Measurements from ENCODE around the gene SIRPG. TPM values are rescaled to one million over a fixed set of nuclear protein-coding genes. Genes with fewer than 3 reads are reported as not detected.

The SIRPG gene
- total RNA-seq, 4 donors from 2014 or later: 2.5 to 26.9 (median 3.8) TPM; not detected in 1

DNA sequence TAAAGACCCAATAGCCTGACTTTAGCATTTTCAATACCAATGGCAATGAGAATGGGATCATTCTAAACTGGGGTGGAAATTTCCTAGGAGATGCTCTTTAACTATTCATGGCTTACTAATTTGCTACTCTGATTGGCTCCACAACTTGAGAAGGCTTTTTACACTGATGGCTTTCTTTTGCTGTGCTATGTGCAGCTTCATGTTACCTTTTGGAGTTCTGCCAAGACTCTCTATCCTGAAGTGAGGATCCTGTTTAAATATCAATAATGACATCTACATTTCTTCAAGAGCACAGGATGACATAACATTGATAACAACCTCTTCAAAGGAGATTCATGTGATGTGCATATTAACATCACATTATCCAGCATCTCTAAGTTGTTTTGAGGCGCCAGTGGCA is 43.4 kb upstream of the SIRPG start:
- no peaks in the 10 kb centered on the region for H3K27me3 ChIP-seq
- H3K4me1 ChIP-seq: no peaks in the 10 kb centered on the region
- no peaks in the 10 kb centered on the region for H3K36me3 ChIP-seq
- in situ Hi-C loops (cut with MboI; ENCODE audit: low pct_ligation_motif_present in 1 of 4, low pct_unique_long_range_greater_than_20kb in 1 of 4, low sequenced_read_pairs in 3 of 4) (no loop called here), intact Hi-C loops (cut with DNase I; ENCODE audit: low total_unique reads) (no loop called here)
- no peak overlapping the region for H3K4me3 ChIP-seq
- no peaks in the 10 kb centered on the region for H3K9me3 ChIP-seq
- no peak overlapping the region for H3K27ac ChIP-seq
- WGBS, 2 donors (ENCODE audit: low coverage in 1 of 2): 80 to 88% methylated on average over 1 of the region's 1 CpG
- no peak for DNase-seq
- TF ChIP-seq POLR2A (IDR thresholded peaks at IDR 0.05): no peak
- TF ChIP-seq POLR2AphosphoS5 (IDR thresholded peaks at IDR 0.05): no peak
- TF ChIP-seq EP300 (IDR thresholded peaks at IDR 0.05; ENCODE audit: low read depth): no peak
- TF ChIP-seq, protein P1, sequence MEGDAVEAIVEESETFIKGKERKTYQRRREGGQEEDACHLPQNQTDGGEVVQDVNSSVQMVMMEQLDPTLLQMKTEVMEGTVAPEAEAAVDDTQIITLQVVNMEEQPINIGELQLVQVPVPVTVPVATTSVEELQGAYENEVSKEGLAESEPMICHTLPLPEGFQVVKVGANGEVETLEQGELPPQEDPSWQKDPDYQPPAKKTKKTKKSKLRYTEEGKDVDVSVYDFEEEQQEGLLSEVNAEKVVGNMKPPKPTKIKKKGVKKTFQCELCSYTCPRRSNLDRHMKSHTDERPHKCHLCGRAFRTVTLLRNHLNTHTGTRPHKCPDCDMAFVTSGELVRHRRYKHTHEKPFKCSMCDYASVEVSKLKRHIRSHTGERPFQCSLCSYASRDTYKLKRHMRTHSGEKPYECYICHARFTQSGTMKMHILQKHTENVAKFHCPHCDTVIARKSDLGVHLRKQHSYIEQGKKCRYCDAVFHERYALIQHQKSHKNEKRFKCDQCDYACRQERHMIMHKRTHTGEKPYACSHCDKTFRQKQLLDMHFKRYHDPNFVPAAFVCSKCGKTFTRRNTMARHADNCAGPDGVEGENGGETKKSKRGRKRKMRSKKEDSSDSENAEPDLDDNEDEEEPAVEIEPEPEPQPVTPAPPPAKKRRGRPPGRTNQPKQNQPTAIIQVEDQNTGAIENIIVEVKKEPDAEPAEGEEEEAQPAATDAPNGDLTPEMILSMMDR (IDR thresholded peaks at IDR 0.05): no peak

DNA sequence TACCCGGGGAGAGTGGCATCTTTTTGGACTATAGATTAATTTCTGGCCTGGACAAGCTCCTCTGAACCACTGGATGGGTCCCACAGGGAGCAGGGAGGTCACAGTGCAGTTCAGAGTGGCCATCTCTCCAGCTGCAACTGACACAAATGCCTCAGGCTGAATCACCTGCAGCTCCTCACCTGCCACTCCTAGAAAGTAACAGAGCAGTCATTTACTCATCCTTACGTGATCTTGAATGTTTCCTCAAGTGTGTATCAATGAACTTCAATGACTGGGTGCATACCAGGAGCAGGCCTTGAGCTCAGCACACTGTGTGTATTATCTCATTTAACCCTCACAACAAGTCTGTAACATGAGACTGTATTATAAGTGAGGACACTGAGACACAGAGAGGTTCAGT is 40.0 kb upstream of the SIRPG start:
- Histone ChIP-seq H3K27ac (no peak overlapping the region), H3K4me3 (no peak overlapping the region), H3K4me1 (no peaks in the 10 kb centered on the region), H3K9me3 (no peaks in the 10 kb centered on the region), H3K27me3 (no peaks in the 10 kb centered on the region), H3K36me3 (no peaks in the 10 kb centered on the region)
- DNase-seq: no peak
- intact Hi-C loops (cut with DNase I; ENCODE audit: low total_unique reads) (no loop called here), in situ Hi-C loops (cut with MboI; ENCODE audit: low pct_ligation_motif_present in 1 of 4, low pct_unique_long_range_greater_than_20kb in 1 of 4, low sequenced_read_pairs in 3 of 4) (no loop called here)
- no peak for TF ChIP-seq POLR2A (IDR thresholded peaks at IDR 0.05)
- no peak for TF ChIP-seq POLR2AphosphoS5 (IDR thresholded peaks at IDR 0.05)
- no peak for TF ChIP-seq EP300 (IDR thresholded peaks at IDR 0.05; ENCODE audit: low read depth)
- TF ChIP-seq, protein P1 (IDR thresholded peaks at IDR 0.05): no peak
- 85% methylated on average over 2 of the region's 2 CpGs; no CpG with 5 or more reads in 1 of the 2 donors for WGBS, 2 donors (ENCODE audit: low coverage in 1 of 2)

DNA sequence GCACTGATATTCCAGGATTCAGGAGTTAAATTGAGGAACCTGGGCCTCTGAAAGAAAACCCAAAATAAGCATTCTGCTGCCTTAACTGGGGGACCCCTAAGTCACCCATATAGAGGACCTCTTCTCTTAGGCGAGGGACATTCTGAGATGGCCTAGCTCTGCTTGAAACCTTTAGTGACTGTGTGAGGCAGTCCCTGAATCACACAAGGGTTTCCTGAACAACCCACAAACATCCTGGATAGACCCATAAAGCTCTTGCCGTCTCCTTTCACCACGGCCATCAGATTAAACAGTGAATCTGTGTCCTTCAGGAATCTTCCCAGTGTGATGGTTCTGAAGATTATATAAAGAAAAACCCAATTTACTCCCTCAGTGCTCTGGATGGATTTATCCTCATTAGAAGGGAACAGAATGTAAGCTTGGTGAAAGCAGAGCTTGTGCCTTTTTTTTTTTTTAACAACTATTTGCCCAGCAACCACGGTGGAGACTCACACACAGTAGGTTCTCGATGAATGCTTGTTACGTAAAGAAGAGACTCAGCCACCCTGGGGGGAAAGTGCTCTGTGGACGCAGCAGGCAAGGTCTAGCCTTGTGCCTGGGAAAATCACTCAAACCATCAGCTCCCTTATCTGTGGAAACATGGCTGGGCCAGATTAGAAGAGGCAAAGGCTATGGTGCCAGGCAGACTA is 39.1 kb upstream of the SIRPG start:
- no peak for DNase-seq
- Histone ChIP-seq H3K27me3 (no peaks in the 10 kb centered on the region), H3K27ac (no peak overlapping the region), H3K4me3 (no peak overlapping the region), H3K4me1 (no peaks in the 10 kb centered on the region), H3K36me3 (no peaks in the 10 kb centered on the region), H3K9me3 (no peaks in the 10 kb centered on the region)
- intact Hi-C loops (cut with DNase I; ENCODE audit: low total_unique reads) (no loop called here), in situ Hi-C loops (cut with MboI; ENCODE audit: low pct_ligation_motif_present in 1 of 4, low pct_unique_long_range_greater_than_20kb in 1 of 4, low sequenced_read_pairs in 3 of 4) (no loop called here)
- TF ChIP-seq EP300 (IDR thresholded peaks at IDR 0.05; ENCODE audit: low read depth): no peak
- TF ChIP-seq, protein P1 (IDR thresholded peaks at IDR 0.05): no peak
- no peak for TF ChIP-seq POLR2A (IDR thresholded peaks at IDR 0.05)
- no peak for TF ChIP-seq POLR2AphosphoS5 (IDR thresholded peaks at IDR 0.05)
- WGBS, 2 donors (ENCODE audit: low coverage in 1 of 2): 81 to 100% methylated on average over 1 to 7 of the region's 7 CpGs

GRCh38 chr20:1694672-1695071 is 37.1 kb upstream of the SIRPG start:
- TF ChIP-seq POLR2AphosphoS5 (IDR thresholded peaks at IDR 0.05) (no peak), EP300 (IDR thresholded peaks at IDR 0.05; ENCODE audit: low read depth) (no peak), POLR2A (IDR thresholded peaks at IDR 0.05) (no peak)
- TF ChIP-seq, protein P1 (IDR thresholded peaks at IDR 0.05): no peak
- Histone ChIP-seq H3K27me3 (peaks cover 4% of the 10 kb centered on the region), H3K9me3 (no peaks in the 10 kb centered on the region), H3K4me3 (no peak overlapping the region), H3K4me1 (no peaks in the 10 kb centered on the region), H3K27ac (no peak overlapping the region), H3K36me3 (no peaks in the 10 kb centered on the region)
- intact Hi-C loops (cut with DNase I; ENCODE audit: low total_unique reads) (no loop called here), in situ Hi-C loops (cut with MboI; ENCODE audit: low pct_ligation_motif_present in 1 of 4, low pct_unique_long_range_greater_than_20kb in 1 of 4, low sequenced_read_pairs in 3 of 4) (no loop called here)
- 87% methylated on average over 3 of the region's 3 CpGs; no CpG with 5 or more reads in 1 of the 2 donors for WGBS, 2 donors (ENCODE audit: low coverage in 1 of 2)
- DNase-seq: no peak
